Mammary epithelial cell (primary cell): ENCODE measurements around the gene SIRPB2.

ENCODE experiments used
- CTCF ChIP-seq, 2 donors: IDR thresholded peaks in 1 of 2; conservative IDR thresholded peaks in 1 of 2; 2 replicates each; pipeline ENCODE4 v1.5.1; 2011 to 2012; ENCODE audit warnings: inconsistent platforms in 2 of 2, low read length in 2 of 2, mild to moderate bottlenecking in 2 of 2, control low read depth in 1 of 2, low read depth in 1 of 2; ENCODE audit not compliant: insufficient read depth in 1 of 2; ENCODE audit errors: extremely low read depth in 1 of 2
- EZH2 ChIP-seq: IDR thresholded peaks from 2 replicates; pipeline ENCODE4 v1.6.1; 2012; ENCODE audit warnings: low read length, inconsistent platforms, borderline replicate concordance

- TF ChIP-seq CTCF (conservative IDR thresholded peaks at IDR 0.05 in 1 of 2, IDR thresholded peaks at IDR 0.05 in 1 of 2; ENCODE audit: extremely low read depth in 1 of 2, insufficient read depth in 1 of 2, low read depth in 1 of 2, low read length in 2 of 2): no peak
- no peak for TF ChIP-seq EZH2
These were observed 29.2 kb downstream of the SIRPB2 start for GRCh38 chr20:1462001-1462400.
